HS-5 (cell line): Measurements from ENCODE around the gene SUMO3.

ENCODE experiments used
- DNase-seq: peaks from one replicate; pipeline ENCODE4 v3.0.0-alpha.2; 2012; ENCODE audit warnings: low read depth

Gene SUMO3

DNA sequence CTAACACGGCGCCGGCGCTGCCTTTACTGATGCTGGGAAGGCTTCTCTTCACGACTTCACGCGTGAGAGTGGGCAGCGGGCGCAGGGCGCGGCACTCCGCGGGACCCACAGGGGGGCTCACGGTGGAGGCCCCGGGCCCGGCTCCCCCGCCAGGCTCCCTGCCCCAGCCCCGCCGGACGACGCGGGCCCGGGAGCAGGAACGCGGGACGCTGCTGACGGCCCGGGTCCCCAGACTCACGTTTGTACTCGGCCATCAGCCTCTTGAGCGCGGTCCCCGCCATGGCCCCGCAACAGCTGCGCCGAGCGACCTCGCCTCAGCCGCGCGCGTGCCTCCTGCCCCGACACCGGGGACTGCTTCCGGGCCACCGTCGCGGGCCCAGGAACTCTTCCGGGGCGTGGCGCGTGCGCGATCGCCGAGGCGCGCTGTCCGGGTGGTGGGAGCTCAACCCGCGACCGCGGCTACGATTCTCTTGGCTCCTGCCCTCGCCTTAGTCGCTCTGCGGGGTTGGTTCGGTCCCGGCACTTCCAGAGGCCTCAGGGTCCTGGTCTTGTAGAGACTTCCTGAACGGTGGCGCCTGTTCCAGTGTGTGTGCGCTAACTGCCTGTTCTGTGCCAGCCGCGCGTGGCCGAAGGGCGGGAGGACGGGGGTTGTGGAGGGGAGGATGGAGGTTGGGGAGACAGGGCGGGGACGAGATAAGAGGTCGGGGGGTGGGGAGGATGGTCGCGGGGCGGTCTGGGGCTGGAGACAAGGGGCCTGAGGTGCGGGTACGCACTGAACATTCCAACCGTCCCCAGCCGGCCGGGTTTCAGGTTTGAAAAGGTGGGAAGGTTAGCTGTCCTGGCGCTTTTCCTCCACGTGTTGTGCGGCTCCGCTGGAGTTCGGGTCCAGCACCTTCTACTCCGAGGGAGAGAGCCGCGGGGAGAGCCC is 16.1 kb downstream of the SUMO3 start, which contains the start of gene UBE2G2:
Gene UBE2G2, minus strand, starts transcription at position 353 of the 928 bp plus-strand sequence. Its CDS starts 72 bp downstream, at position 281.
- no peak for DNase-seq

- DNase-seq = no peak
These were observed 16.8 kb downstream of the SUMO3 start for GRCh38 chr21:44800971-44801467.

DNA sequence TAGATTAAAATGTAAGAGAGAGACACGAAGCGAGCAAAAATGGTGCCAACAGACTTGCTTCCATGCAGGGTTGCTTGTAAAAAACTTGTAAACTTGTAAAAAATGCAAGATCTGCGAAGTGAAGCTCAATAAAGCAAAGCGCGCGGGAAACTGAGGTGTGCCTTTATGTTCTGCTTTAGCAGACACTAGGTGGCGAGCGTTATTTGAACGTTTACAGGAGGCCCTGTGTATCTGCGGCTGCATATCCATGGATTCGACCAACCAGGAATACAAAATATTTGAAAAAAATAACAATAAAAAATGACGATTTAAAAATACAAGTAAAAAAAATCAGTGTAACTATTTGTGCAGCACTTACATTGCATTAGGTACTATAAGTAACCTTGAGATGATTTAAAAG is 17.8 kb downstream of the SUMO3 start:
- DNase-seq = no peak

- DNase-seq = no peak
These were observed 18.2 kb downstream of the SUMO3 start for GRCh38 chr21:44799646-44800045.

DNA sequence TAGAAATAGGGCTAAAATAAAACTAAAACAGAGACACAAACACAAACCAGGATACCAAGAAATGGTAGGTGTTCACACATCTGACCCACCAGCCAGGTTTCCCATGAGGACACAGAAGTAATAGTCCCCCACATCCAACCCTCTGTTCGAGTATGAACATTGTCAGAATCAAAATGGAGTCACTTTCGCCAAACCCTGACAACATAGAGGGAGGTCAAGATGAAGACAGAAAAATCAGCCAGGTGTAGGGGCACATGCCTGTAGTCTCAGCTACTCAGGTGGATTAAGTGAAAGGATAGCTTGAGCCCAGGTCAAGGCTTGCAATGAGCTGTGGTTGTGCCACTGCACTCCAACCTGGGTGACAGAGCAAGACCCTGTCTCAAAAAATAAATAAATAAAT is 20.1 kb downstream of the SUMO3 start:
- no peak for DNase-seq

GRCh38 chr21:44795342-44795741 is 22.5 kb downstream of the SUMO3 start:
- no peak for DNase-seq

DNA sequence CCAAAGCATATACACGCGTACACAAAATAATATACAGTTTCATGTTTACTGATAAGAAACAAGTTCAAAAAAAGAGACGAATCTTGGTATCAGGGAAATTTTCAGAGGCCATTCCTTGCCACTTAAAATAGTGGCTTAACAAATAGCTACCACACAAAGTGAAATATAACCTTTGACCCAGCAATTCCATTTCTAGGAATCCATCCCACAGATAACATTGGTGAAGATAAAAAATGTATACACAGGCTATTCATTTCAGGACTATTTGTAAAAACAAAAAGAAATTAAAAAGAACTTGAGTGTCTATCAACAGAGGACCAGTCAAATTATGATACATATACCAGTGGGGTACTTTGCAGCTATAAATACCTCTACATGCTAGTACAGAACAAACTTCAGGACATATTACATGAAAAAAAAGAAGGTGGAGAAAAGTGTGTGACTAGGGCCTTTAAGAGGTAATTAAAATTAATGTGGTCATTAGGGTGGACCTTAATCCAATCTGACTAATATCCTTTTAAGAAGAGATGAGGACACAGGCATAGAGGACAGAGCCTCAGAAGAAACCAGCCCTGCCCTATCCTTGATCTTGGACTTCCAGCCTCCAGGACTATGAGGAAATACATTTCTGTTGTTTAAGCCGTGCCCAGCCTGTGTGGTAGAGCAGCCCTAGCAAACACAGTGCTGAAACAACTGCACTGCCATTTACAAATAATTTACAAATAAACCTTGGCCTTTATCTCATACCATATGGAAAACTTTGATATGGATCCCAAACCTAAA is 24.1 kb downstream of the SUMO3 start:
- no peak for DNase-seq

- no peak for DNase-seq
These were observed 24.9 kb downstream of the SUMO3 start for GRCh38 chr21:44792702-44793591.

DNA sequence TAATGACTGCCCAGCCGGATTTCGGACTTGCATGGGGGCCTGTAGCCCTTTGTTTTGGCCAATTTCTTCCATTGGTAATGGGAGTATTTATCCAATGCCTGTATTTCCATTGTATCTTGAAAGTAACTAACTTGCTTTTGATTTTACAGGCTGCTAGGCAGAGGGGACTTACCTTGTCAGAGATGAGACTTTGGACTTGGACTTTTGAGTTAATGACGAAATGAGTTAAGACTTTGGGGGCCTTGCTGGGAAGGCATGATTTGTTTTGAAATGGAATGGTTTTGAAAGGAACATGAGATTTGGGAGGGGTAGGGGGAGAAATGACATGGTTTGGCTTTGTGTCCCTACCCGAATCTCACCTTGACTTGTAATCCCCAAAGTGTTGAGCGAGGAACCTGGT is 25.9 kb downstream of the SUMO3 start:
- DNase-seq = no peak

DNA sequence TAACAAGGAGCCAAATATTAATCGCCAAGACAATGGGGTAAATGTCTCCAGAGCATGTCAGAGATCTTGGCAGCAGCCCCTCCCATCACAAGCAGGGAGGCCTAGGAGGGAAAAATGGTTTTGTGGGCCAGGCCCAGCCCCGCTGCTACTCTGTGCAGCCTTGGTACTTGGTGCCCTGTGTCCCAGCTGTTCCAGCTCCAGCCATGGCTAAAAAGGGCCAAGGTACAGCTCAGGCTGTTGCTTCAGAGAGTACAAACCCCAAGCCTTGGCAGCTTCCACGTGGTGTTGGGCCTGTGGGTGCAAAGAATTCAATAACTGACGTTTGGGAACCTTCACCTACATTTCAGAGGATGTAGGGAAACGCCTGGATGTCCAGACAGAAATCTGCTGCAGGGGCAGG is 26.6 kb downstream of the SUMO3 start:
- DNase-seq = no peak

DNA sequence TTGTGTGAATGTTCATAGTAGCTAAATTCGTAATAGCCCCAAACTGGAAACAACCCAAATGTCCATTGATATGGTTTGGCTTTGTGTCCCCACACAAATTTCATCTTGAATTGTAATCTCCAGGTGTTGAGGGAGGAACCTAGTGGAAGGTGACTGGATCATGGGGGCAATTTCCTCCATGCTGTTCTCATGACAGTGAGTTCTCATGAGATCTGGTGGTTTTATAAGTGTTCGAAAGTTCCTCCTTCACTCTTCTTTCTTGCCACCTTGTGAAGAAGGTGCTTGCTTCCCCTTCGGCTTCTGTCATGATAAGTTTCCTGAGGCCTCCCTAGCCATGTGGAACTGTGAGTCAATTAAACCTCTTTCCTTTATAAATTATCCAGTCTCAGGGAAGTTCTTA is 27.5 kb downstream of the SUMO3 start:
- no peak for DNase-seq

- peak; percentile 20 for DNase-seq
These were observed 28.0 kb downstream of the SUMO3 start for GRCh38 chr21:44789880-44790279.

- no peak for DNase-seq
These were observed 32.1 kb downstream of the SUMO3 start for GRCh38 chr21:44785620-44786335.

DNA sequence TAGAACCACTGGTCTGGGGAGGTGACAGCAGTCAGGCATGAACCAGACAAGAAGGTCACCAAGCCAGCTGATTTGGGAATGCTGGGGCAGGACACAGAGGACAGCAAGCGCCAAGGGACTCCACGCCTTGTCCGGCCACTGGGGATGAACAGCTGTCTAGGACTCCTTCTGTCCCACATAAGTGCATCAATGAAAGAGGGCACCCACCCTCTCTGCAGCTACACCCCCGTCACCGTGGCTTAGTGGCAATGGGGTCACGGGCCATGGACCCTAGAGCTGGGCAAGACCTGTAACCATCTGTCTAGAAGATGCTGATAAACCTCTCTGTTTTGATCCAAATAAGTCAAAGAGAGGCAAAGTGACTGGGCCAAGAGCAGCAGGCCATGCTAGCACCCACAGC is 33.1 kb downstream of the SUMO3 start:
- DNase-seq = no peak

GRCh38 chr21:44783020-44783696 is 34.7 kb downstream of the SUMO3 start:
- no peak for DNase-seq

GRCh38 chr21:44780767-44781459 is 36.9 kb downstream of the SUMO3 start:
- DNase-seq = no peak

DNA sequence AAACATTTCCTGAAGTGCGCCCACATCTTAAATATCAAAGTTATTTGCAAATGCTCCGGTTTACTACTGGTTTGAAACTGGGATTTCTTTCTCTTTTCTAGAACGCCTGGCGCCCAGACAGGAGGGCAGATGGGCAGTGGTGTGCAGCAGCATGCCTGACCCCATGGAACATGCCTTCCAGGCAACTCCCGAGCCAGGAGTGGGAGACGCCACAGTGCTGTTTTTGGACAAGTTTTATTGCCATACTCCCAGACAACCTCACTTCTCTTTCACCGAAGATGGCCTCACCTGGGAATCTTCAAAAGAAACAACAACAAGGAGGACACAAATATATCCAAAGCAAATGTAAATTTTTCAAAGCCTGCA is 37.7 kb downstream of the SUMO3 start:
- DNase-seq = no peak

DNA sequence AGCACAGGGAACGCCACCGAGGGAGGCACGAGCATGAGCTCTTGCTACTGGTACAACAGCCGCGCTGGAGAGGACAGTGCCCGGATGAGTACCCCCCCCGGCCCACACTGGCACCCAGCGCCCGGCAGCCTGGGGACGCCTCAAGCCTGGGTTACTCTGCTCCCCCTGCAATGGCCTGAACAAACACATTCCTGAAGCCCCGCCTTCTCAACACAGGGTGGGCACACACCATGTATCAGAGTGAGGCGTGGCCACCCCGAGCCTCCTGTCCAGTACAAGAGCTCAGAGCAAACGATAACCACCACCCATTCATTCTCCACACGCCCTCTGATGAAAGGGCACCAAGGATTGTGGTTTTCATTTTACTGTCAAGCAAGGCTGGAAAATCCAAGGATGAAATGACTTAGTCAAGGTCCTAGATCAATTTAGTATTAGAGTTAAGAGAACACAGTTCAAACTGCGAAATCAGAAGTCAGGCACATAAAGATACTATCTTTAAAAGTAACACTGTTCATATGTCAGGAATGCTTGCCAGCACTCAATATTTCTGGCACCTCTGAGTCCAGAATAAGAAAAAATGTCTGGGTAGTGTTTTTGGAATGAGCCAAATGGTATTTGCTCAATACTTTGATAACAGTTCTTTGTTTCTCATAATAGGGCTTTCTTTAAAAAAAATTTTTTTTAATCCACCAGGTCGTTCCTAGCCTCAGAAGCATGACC is 38.3 kb downstream of the SUMO3 start:
- DNase-seq = no peak

GRCh38 chr21:44778983-44779382 is 38.9 kb downstream of the SUMO3 start:
- no peak for DNase-seq
